NCI-H524 (cell line): Measurements from ENCODE around the gene ABCA13.

Experiments used
- DNase-seq, 2 experiments: peaks; one replicate each; lab custom pipeline; 2025; lab: John Stamatoyannopoulos, UW

Gene ABCA13

DNA sequence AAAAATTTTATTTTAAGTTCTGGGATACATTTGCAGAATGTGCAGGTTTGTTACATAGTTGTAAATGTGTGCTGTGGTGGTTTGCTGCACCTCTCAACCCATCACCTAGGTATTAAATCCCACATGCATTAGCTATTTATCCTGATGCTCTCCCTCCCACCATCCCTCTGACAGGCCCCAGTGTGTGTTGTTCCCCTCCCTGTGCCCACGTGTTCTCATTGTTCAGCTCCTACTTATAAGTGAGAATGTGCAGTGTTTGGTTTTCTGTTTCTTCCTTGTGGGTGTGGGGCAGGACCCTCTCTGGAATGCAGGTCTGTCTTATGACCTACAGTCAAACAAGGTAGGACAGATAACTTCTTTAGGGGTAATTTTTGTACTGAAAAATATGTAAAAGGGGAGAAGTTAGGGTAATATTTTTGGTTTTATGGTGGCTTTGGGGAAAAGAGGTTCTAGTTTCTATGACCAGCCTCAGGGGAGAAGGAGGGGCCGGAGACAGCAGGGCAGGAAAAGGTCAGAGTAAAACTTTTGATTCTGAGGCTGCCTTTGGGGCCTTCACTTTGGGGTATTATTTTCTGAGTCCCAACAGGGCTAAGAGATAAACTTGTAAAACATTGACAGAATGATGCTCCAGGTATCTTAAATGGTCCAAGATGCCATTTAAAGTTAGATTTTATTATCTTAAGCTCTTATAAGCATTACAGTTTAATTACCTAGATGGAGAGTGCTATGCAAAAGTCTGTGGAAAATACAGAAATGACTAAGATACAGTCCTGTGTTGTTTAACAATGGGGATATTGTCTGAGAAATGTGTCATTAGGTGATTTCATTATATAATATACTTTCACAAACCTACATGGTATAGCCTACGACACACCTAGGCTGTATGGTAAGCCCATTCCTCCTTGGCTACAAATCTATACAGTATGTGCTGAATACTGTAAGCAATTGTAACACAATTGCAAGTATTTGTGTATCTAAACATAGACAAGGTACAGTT lies 354.8 kb downstream of the ABCA13 start:
- DNase-seq, result no peak

GRCh38 chr7:48528646-48529045 lies 357.4 kb downstream of the ABCA13 start:
- DNase-seq, result peak in 1 of 2 experiments; percentile 44

GRCh38 chr7:48537561-48537960 lies 366.3 kb downstream of the ABCA13 start:
- DNase-seq, result no peak

GRCh38 chr7:48540746-48541145 lies 369.5 kb downstream of the ABCA13 start:
- no peak for DNase-seq

DNA sequence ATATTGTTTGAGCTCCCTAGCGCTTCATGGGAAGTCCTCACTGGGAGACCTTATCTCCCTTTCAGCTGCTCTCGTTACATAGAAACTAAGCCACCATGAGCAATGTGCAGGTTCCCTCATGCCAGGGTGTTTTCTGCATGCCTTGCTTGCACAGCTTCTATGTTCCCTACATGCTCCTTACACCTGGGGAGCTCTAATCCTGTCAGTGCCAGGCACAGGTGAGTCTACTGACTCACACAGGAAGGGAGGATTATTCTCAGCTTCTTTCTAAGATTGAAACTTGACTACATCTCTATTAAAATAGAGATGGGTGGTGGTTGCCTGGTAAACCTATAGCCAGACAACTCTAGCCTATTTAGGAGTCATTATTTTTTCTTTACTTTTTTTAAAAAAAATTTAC lies 377.4 kb downstream of the ABCA13 start:
- DNase-seq, result no peak

- no peak for DNase-seq
These were observed 380.4 kb downstream of the ABCA13 start for GRCh38 chr7:48551652-48552051.

DNA sequence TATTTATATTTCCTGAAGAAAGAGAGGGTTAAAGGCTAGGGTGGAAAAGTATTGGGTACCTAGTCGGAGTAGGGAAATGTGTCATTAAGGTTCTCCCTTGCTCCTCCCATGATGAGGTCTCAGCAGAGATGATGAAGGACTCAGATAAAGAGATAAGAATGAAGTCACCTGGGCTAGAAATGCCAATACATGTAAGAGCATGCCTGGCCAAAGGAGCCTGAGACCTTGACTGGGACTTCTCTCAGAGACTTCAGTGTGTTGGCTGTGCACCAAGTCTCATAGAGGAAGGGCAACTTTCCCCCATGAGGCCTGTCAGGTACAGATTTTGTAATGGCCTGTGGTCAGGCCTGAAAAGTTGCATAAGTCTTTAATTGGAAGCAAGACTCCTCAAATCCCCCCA lies 392.1 kb downstream of the ABCA13 start:
- no peak for DNase-seq

DNA sequence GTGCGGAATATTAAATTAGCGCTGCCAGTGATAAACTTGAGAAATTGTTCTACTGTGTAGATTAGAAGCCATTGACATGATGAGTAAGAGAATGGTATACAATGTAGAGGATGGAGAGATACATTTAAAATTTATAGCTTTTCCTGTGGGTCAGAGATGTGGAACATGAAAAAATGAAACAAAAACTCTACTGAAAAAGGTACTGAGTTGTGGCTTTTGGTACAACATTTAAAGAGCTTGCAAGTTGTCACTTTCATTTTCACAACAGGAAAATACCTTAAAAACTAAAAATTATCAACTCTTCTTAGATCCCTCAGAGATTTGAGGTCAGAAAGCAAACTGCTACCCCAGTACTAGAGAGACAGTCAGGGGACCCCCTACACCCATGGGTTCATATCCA lies 404.3 kb downstream of the ABCA13 start:
- DNase-seq, result no peak

DNA sequence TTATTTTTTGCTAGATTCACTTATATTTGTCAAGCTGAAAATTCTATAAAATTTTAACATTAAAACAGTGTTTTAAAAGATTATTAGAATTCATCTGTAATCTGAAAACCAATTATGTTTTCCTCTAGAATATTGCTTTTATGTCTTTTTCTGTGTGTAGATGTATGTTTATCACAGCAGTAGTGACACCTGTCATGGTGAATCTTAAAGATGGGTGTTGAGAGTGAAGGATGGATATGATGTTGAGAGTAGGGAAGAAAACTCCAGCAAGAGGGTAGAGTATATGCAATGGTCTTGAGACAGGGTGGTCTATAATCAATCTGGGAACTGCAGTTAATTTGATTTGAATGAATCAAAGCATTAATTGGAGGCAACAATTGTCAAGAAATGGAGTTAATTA lies 416.2 kb downstream of the ABCA13 start:
- no peak for DNase-seq

- DNase-seq, result no peak
These were observed 423.1 kb downstream of the ABCA13 start for GRCh38 chr7:48594349-48594748.

DNA sequence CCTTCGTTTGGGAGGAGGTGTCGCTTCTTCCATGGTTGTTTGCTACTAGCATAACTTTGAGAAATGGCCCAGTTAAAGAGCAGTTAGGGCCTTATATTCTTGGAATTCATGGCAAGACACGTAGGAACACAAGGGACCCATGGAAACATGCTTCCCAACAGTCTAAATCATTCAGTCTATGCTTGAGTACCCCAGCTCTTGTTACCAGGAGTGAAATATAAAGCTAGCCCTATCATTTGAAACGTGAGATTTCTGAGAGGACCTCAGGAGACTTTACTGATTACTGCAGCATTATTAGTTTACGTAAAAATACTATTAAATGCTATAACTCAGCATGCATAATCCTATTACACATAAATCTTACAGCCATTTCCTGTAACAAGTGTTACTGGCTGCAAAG lies 424.5 kb downstream of the ABCA13 start:
- no peak for DNase-seq

GRCh38 chr7:48610705-48611104 lies 439.4 kb downstream of the ABCA13 start:
- no peak for DNase-seq

GRCh38 chr7:48611993-48612392 lies 440.7 kb downstream of the ABCA13 start:
- DNase-seq, result no peak

DNA sequence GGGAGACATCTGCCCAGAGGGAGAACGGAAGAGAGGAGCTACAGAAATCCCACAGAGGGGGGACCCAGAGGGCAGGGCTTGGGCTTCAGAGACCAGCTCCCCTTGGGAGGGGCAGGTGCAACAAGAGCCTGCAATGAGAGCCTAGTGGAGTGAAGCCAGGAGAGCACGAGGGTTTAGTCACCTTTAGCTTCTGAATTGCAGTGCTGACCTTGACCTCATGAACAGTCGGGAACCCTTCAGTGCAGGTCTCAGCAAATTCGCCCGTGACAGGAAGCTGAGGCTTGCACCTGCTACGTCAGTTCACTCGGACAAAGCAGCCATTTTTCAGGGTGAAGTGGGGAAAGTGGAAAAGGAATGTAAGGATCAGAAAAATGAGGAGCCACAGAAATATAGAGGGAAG lies 446.2 kb downstream of the ABCA13 start:
- no peak for DNase-seq

GRCh38 chr7:48617993-48618392 lies 446.7 kb downstream of the ABCA13 start:
- DNase-seq, result no peak

DNA sequence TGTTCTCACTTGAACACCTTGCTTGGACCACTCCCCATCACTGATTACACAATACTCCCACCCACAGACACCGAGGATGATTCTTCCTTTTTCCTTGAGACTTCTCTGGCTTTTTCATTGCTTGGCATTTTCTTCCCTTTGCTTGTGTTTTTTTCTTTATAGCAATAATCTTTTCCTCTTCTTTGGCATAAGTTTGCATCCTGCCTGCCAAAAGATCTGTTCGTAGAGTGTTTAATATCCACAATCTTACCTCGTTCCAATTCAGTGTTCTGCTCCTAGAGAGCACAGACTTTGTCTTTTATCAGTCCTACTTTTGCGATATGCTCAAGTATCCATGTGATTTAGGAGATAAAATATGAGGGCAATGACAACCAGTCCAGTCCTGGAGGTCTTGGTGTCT lies 449.8 kb downstream of the ABCA13 start:
- no peak for DNase-seq

DNA sequence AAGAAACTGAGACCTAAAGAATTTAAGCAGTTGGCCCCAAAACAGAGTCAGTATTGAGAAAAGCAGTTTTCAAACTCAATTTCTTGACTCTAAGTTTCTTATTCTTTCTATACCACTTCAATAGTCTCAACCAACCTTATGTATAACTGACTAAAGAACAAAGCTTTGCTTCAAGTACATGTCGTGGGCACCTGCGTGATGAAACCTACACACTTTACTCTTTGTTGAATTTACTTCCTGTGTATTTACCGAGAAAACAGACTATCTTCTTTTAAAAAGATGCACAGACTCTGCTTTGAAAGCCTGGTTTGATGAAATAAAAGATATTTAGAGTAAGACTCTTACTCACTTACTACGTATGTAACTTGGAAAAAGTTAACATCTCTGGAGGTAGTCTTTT lies 455.9 kb downstream of the ABCA13 start:
- no peak for DNase-seq

DNA sequence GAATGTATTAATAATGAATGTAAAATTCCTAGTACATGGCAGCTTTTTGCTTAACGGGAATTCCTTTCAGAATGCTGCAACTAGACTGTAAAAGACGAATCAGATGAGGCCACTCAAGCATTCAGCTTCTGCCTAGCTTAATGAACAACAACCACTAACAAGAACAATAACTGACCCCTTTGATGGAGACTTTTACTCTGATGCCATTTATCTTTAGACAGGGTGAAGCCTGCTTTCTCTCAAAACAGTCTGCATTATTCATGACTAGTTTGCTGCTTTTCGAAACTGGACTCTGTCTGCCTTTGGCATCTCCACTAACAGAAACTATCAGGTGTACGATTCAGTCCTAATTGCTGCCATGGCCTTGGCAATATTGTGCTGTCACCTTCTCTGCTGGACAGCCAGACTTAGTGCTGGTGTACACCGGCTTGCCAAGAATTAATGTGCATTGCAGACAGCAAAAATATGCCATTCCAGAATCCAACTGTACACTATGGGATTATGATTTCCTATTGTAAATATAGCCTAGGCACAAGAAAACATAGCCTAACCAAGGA lies 457.6 kb downstream of the ABCA13 start:
- no peak for DNase-seq

DNA sequence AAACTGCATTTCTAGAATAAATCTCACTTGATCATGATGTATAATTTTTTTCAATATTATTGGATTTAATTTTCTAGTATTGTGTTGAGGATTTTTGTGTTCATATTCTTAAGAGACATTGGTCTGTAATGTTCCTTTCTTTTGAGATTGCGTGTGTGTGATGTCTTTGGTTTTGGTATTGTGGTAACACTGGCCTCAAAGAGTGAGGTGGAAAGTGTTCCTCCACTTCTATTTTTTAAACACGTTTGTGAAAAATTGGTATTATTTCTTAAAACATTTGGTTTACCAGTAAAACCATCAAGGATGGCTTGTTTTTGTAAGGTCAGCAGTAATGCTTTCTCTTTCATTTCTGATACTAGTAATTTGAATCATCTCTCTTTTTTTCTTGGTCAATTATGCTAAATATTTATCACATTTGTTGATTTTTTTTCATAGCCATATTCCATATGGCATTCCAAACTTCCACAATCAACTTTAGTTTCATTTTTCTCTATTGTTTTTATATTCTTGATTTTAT lies 462.9 kb downstream of the ABCA13 start:
- no peak for DNase-seq

GRCh38 chr7:48635796-48636195 lies 464.5 kb downstream of the ABCA13 start:
- no peak for DNase-seq

GRCh38 chr7:48636391-48637015 lies 465.2 kb downstream of the ABCA13 start:
- DNase-seq, result peak in 1 of 2 experiments; percentile 25

DNA sequence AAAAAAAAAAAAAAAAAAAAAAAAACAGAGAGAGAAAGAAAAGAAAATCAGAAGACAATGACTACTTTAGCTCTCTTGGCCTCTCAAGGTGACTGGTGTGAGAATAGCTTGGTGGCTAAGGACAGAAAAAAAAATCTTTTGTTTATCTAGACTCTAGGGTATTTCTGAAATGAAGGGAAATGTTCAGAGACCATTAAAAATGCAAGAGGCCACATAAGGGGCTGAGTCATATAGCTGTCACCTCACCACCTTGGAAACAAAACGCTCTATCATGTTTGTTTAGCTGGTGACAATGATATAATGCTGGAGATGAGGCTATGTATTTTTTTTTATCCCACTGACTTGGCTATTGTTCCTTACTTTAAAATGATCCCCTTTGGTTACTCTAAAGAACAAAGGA lies 466.1 kb downstream of the ABCA13 start:
- DNase-seq, result no peak

GRCh38 chr7:48638041-48638440 lies 466.8 kb downstream of the ABCA13 start:
- DNase-seq, result no peak
